Measurements from ENCODE around the gene STARD6. TPM values are rescaled to one million over a fixed set of nuclear protein-coding genes. Genes with fewer than 3 reads are reported as not detected.

STARD6 gene
- total RNA-seq, 1 experiment from 2014 or later, result not detected

GRCh38 chr18:54359233-54359632 is 1.6 kb upstream of the STARD6 start:
- intact Hi-C loops (cut with micrococcal nuclease; ENCODE audit: unreplicated experiment), result loop anchor here (10.0 kb wide), 1 partner anchor 84 kb away; no protein-coding TSS in a partner anchor
- Histone ChIP-seq H4K20me1 (ENCODE audit: insufficient read depth) (no peaks in the 10 kb centered on the region), H3K27ac (no peak overlapping the region), H3K4me3 (peak overlapping the region; percentile 93), H2AFZ (peak overlapping the region; percentile 97), H3K4me1 (replicated peaks; ENCODE audit: insufficient read depth) (peaks cover 13% of the 10 kb centered on the region), H3K36me3 (ENCODE audit: low read depth) (no peaks in the 10 kb centered on the region; the same call in 1 of the 2 replicates), H3K27me3 (ENCODE audit: insufficient read depth, low read depth) (no peaks in the 10 kb centered on the region), H3K9me2 (ENCODE audit: insufficient read depth) (no peaks in the 10 kb centered on the region), H3K9me3 (ENCODE audit: insufficient read depth, low read depth) (no peaks in the 10 kb centered on the region), H3K79me2 (ENCODE audit: low read depth) (peaks cover 6% of the 10 kb centered on the region; the same call in 1 of the 2 replicates), H3K4me2 (peak overlapping the region; percentile 91), H3F3A (ENCODE audit: insufficient read depth, low read depth) (no peaks in the 10 kb centered on the region)
- no peak for TF ChIP-seq CTCF (conservative IDR thresholded peaks at IDR 0.05)
- TF ChIP-seq EZH2 (IDR thresholded peaks at IDR 0.05; ENCODE audit: low read depth), result no peak
- no TSS peak for BruUV-seq (replicated peaks)
- no peak for DNase-seq
- ChIA-PET POLR2A (ENCODE audit: unreplicated experiment) (no interaction called here), CTCF (interaction anchor here (0.7 kb wide), 1 partner anchor 328 kb away, joined by 3 read pairs; no protein-coding TSS in a partner anchor)

GRCh38 chr18:54358495-54359040 is 910 bp upstream of the STARD6 start:
- peak overlapping the region; percentile 91 for H3K4me2 ChIP-seq
- peaks cover 6% of the 10 kb centered on the region; the same call in 1 of the 2 replicates for H3K79me2 ChIP-seq (ENCODE audit: low read depth)
- TF ChIP-seq CTCF (conservative IDR thresholded peaks at IDR 0.05), result no peak
- TF ChIP-seq EZH2 (IDR thresholded peaks at IDR 0.05; ENCODE audit: low read depth), result no peak
- H3K27ac ChIP-seq, result no peak overlapping the region
- ChIA-PET POLR2A (ENCODE audit: unreplicated experiment) (no interaction called here), CTCF (interaction anchor here (0.7 kb wide), 1 partner anchor 329 kb away, joined by 3 read pairs; no protein-coding TSS in a partner anchor)
- DNase-seq, result peak in 1 of 2 experiments; percentile 33
- H3F3A ChIP-seq (ENCODE audit: insufficient read depth, low read depth), result no peaks in the 10 kb centered on the region
- H3K9me2 ChIP-seq (ENCODE audit: insufficient read depth), result no peaks in the 10 kb centered on the region
- H3K36me3 ChIP-seq (ENCODE audit: low read depth), result no peaks in the 10 kb centered on the region; the same call in 1 of the 2 replicates
- H3K4me1 ChIP-seq (replicated peaks; ENCODE audit: insufficient read depth), result peaks cover 13% of the 10 kb centered on the region
- peak overlapping the region; percentile 93 for H3K4me3 ChIP-seq
- H4K20me1 ChIP-seq (ENCODE audit: insufficient read depth), result no peaks in the 10 kb centered on the region
- H3K9me3 ChIP-seq (ENCODE audit: insufficient read depth, low read depth), result no peaks in the 10 kb centered on the region
- H3K27me3 ChIP-seq (ENCODE audit: insufficient read depth, low read depth), result no peaks in the 10 kb centered on the region
- intact Hi-C loops (cut with micrococcal nuclease; ENCODE audit: unreplicated experiment), result loop anchor here (10.0 kb wide), 1 partner anchor 84 kb away; no protein-coding TSS in a partner anchor
- BruUV-seq (replicated peaks), result TSS peak; percentile 42
- H2AFZ ChIP-seq, result peak overlapping the region; percentile 97

GRCh38 chr18:54357082-54357659 is 487 bp downstream of the STARD6 start:
- peaks cover 6% of the 10 kb centered on the region; the same call in 1 of the 2 replicates for H3K79me2 ChIP-seq (ENCODE audit: low read depth)
- H3K4me2 ChIP-seq, result peak overlapping the region; percentile 91
- DNase-seq, result no peak
- intact Hi-C loops (cut with micrococcal nuclease; ENCODE audit: unreplicated experiment), result loop anchor here (2.0 to 10.0 kb wide), 2 partner anchors 82 to 132 kb away; partner anchors contain the start of gene MBD2
- no peaks in the 10 kb centered on the region for H3K27me3 ChIP-seq (ENCODE audit: insufficient read depth, low read depth)
- no peaks in the 10 kb centered on the region for H3K9me2 ChIP-seq (ENCODE audit: insufficient read depth)
- H3K4me1 ChIP-seq (replicated peaks; ENCODE audit: insufficient read depth), result peaks cover 13% of the 10 kb centered on the region
- H3K9me3 ChIP-seq (ENCODE audit: insufficient read depth, low read depth), result no peaks in the 10 kb centered on the region
- no peaks in the 10 kb centered on the region for H4K20me1 ChIP-seq (ENCODE audit: insufficient read depth)
- no peak overlapping the region for H3K27ac ChIP-seq
- TF ChIP-seq CTCF (conservative IDR thresholded peaks at IDR 0.05), result no peak
- no peak for TF ChIP-seq EZH2 (IDR thresholded peaks at IDR 0.05; ENCODE audit: low read depth)
- H2AFZ ChIP-seq, result peak overlapping the region; percentile 97
- H3K36me3 ChIP-seq (ENCODE audit: low read depth), result no peaks in the 10 kb centered on the region
- POLR2A ChIA-PET (ENCODE audit: unreplicated experiment), result no interaction called here
- CTCF ChIA-PET, result interaction anchor here (0.6 to 0.8 kb wide), 2 partner anchors 134 to 675 kb away, joined by 3 to 4 read pairs; no protein-coding TSS in a partner anchor
- BruUV-seq (replicated peaks), result TSS peak; percentile 28
- H3F3A ChIP-seq (ENCODE audit: insufficient read depth, low read depth), result no peaks in the 10 kb centered on the region
- peak overlapping the region; percentile 93 for H3K4me3 ChIP-seq
